Stimulated activated effector memory CD8-positive, alpha-beta T cell treated with anti-CD3 and anti-CD28 coated beads, Interleukin-12 subunit alpha, Interleukin-12 subunit beta, amount 100 ng/mL, for 72 hours (primary cell): ENCODE measurements around the gene DOCK3.
"Not testable (repeated sequence)": the region's sequence is repeated elsewhere in the genome, so short reads cannot be mapped to it uniquely, and the experiment has no call there.

Experiments
- ATAC-seq: fragments of 150-1000 bp; cut with Tn5 transposase; 2 replicates; pipeline ENCODE4 v1.10.0; 2021
- DNase-seq, 2 donors: peaks; one replicate each; pipeline ENCODE4 v3.0.0; 2021 to 2022; ENCODE audit warnings: low spot score in 2 of 2
- H3K27ac Mint-ChIP-seq: one replicate; pipeline ENCODE4 v1.8.0; 2022; ENCODE audit warnings: mild to moderate bottlenecking, mixed read lengths
- H3K36me3 Mint-ChIP-seq: one replicate; pipeline ENCODE4 v1.8.0; 2022; ENCODE audit warnings: mild to moderate bottlenecking, mixed read lengths
- H3K4me1 Mint-ChIP-seq: one replicate; pipeline ENCODE4 v1.8.0; 2022; ENCODE audit warnings: mixed read lengths
- H3K4me3 Mint-ChIP-seq: one replicate; pipeline ENCODE4 v1.8.0; 2022; ENCODE audit warnings: mild to moderate bottlenecking, mixed read lengths
- H3K9me3 Mint-ChIP-seq: one replicate; pipeline ENCODE4 v1.8.0; 2022; ENCODE audit warnings: mixed read lengths

Gene DOCK3

DNA sequence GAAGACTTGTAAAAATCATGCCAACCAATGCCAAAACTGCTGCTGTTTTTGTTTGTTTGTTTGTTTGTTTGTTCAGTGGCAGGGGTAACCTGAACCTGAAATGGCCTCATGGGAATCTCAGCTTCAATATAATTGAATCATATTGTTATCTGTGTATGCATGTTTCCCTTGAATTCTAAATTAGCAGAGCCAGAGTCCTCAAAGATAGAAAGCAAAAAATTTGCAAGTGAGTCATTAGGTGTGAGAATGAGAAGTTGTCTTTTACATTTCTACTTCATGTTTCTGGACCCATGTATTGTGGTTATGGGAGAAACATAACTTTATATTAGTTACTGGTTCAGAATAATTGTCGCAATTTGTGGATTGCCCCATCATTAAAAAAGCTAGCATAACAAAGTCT is 249.2 kb downstream of the DOCK3 start:
- no peak for DNase-seq
- Mint-ChIP-seq H3K4me3 (no peak overlapping the region), H3K4me1 (no peaks in the 10 kb centered on the region), H3K9me3 (peaks cover 1% of the 10 kb centered on the region), H3K36me3 (no peaks in the 10 kb centered on the region), H3K27ac (no peak overlapping the region)
- ATAC-seq: no peak

DNA sequence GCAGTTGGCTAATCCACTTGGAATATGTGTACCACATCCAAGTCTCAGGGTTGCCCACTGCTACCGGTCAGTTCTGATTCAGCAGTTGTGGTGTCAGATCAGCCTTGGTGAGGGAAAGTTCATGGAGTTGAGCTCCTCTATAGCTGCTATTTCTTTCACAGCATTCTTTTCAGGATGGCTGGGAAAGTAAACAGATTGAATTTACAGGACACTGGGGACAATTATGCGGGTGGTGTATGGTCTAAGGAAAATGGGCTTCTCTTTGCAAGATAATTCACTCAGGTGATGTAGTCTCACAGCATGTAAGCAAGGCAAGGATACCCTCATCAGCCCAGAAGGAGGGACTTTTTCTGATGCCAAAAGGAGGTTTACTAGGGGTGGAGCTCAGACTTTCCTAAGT is 249.9 kb downstream of the DOCK3 start:
- Mint-ChIP-seq H3K4me3 (no peak overlapping the region), H3K36me3 (no peaks in the 10 kb centered on the region), H3K4me1 (no peaks in the 10 kb centered on the region), H3K27ac (no peak overlapping the region), H3K9me3 (no peaks in the 10 kb centered on the region)
- ATAC-seq (no peak), DNase-seq (no peak)

DNA sequence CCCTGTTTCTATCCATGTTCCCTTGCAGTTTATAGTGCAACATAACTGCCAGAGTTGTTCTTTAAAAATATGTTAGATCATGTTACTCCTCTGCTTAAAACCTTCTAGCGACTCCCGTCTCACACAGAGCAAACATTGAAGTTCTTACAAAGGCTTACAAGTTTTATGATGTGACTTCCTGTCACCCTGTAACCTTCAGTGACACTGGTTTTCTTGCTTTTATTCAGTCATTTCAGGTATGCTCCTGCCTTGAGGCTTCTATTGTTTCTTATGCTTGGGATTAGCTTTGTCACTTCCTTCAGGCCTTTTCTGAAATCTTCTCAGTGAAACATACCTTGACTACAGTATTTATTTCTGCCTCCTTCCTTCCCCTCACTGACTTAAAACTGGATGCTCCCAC is 252.1 kb downstream of the DOCK3 start:
- Mint-ChIP-seq H3K36me3 (no peaks in the 10 kb centered on the region), H3K4me1 (no peaks in the 10 kb centered on the region), H3K4me3 (no peak overlapping the region), H3K27ac (no peak overlapping the region), H3K9me3 (no peaks in the 10 kb centered on the region)
- DNase-seq: no peak
- no peak for ATAC-seq

DNA sequence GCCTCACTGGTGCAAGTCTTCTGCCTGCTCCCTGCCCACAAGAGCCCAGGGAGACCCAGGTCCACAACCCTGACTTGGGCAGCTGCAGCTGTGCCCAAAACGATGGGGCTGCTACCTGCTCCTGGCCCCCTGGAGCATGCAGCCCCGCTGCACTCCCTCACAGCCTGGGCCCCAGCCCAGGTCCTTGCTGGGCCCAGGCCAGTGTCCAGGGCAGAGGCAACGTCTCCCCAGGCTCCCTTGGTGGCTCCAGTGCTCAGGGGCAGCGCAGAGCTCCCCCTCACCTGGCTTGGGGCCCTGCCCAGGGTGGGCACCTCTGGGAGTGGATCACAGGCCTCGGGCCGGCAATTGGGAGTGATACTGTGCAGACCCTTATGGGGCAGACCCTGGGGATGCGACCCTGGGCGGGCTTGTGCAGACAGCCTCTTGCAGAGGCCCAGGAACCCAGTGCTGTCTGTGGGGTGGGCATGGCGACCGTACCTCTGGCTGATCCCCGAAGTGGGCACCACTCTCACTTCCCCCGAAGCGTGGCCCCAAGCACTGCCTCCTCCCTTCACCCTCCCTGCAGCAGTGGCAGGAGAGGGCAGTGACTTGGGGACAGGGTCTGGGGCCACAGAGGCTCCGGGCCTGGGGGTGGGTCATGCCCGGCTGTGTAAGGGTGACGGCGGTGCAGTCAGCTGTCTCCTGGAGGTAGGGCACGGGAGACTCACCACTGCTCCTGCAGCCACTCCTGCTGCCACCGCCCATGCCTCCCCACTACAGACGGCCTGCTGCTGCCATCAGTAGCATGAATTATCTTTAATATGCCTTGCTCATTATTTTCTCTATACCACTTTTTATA is 255.9 kb downstream of the DOCK3 start:
- ATAC-seq (peak; percentile 19), DNase-seq (no peak)
- Mint-ChIP-seq H3K27ac (no peak overlapping the region), H3K4me3 (no peak overlapping the region), H3K4me1 (no peaks in the 10 kb centered on the region), H3K9me3 (peaks cover 2% of the 10 kb centered on the region), H3K36me3 (no peaks in the 10 kb centered on the region)

DNA sequence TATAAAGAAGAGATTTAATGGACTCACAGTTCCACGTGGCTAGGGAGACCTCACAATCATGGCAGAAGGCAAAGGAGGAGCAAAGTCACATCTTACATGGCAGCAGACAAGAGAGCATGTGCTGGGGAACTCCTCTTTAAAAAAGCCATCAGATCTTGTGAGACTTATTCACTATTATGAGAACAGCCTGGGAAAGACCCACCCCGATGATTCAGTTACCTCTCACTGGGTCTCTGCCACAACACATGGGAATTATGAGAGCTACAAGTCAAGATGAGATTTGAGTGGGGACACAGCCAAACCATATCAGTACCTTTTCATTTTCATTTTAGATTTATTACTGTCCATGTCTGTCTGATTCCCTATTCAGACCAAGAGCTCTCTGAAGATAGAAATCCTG is 258.2 kb downstream of the DOCK3 start:
- H3K9me3 Mint-ChIP-seq, DNase-seq, H3K27ac Mint-ChIP-seq, H3K36me3 Mint-ChIP-seq, H3K4me1 Mint-ChIP-seq, H3K4me3 Mint-ChIP-seq: not testable (repeated sequence)
- ATAC-seq: peak; percentile 16

DNA sequence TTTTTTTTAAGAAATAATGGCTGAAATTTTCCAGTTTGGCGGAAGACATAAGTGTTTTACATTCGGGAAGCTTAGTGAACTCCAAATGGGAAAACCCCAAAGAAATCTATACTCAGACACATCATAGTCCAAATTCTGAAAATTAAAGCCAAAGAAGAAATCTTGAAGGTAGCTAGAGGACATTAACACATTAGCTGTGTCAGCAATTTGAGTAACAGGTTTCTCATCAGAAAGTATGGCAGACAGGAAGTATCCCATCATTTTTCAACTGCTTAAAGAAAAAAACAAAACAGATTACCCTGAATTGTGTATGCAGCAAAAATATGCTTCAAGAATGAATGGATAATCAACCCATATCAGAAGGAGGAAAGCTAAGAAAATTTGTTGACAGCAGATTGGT is 261.7 kb downstream of the DOCK3 start:
- Mint-ChIP-seq H3K9me3 (peaks cover 7% of the 10 kb centered on the region), H3K4me3 (no peak overlapping the region), H3K27ac (no peak overlapping the region), H3K36me3 (no peaks in the 10 kb centered on the region), H3K4me1 (no peaks in the 10 kb centered on the region)
- no peak for ATAC-seq
- no peak for DNase-seq

DNA sequence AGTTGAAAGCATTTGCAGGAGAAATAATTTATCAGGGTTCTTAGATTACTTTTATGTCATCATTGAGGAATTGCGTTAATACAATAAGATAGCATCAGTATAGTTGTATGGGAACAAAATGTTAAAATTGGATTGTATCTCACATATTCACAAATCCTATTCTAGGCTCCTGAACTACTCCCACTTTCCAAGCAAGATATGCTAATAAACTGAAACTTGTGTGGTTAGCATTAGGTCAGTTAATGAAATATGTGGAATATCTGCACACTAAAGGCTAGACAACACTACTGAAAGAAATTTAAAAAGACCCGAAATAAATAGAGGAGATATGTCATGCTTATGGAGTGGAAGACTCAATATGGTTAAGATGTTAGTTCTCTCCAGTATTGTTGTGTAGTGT is 272.7 kb downstream of the DOCK3 start:
- Mint-ChIP-seq H3K27ac (no peak overlapping the region), H3K9me3 (no peaks in the 10 kb centered on the region), H3K36me3 (no peaks in the 10 kb centered on the region), H3K4me3 (no peak overlapping the region), H3K4me1 (peaks cover 20% of the 10 kb centered on the region)
- DNase-seq (no peak), ATAC-seq (no peak)

DNA sequence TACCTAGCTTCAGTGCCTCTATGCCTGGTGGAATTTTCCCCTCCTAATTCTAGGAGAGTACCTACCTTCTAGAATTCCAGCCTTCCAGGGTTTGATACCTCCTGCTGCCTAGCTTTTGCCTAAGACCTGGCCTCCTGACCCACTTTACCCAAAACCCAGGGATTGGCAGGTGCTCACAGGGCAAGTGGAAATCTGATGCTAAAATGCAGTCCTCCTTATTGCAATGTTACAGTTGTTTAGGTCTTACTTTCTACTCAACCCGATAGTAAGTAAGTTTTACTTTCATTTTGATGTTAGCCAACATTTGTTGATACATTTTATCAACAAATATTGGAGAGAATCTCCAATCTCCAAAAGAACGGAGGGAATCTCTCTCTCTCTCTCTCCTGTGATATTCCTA is 275.9 kb downstream of the DOCK3 start:
- no peaks in the 10 kb centered on the region for H3K9me3 Mint-ChIP-seq
- peaks cover 20% of the 10 kb centered on the region for H3K4me1 Mint-ChIP-seq
- H3K36me3 Mint-ChIP-seq: no peaks in the 10 kb centered on the region
- peak; percentile 51 for ATAC-seq
- peak overlapping the region; percentile 60 for H3K4me3 Mint-ChIP-seq
- H3K27ac Mint-ChIP-seq: peak overlapping the region; percentile 77
- no peak for DNase-seq

DNA sequence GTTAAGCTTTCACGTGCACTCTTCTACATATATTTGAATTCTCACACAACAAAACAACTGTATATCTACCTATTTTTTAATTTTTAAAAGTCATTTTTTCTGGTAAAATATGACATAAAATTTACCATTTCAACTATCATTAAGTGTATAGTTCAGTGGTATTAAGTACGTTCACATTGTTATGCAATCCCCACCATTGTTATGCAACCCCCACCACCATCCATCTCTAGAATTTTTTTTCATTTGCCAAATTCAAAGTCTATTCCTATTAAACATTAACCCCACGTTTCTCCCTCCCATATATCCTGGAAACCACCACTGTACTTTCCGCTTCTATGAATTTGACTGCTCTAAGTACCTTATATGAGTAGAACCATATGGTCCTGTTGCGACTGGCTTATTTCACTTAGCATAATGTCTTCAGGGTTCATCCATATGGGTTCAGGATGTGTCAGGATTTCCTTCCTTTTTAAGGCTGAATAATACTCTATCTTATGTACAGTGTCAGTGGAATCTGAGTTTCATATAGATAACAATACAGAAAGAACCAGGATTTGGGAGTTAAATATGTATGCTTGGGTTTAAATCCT is 279.2 kb downstream of the DOCK3 start:
- Mint-ChIP-seq H3K4me3 (no peak overlapping the region), H3K27ac (no peak overlapping the region), H3K36me3 (no peaks in the 10 kb centered on the region), H3K4me1 (peaks cover 20% of the 10 kb centered on the region), H3K9me3 (no peaks in the 10 kb centered on the region)
- DNase-seq (no peak), ATAC-seq (no peak)

DNA sequence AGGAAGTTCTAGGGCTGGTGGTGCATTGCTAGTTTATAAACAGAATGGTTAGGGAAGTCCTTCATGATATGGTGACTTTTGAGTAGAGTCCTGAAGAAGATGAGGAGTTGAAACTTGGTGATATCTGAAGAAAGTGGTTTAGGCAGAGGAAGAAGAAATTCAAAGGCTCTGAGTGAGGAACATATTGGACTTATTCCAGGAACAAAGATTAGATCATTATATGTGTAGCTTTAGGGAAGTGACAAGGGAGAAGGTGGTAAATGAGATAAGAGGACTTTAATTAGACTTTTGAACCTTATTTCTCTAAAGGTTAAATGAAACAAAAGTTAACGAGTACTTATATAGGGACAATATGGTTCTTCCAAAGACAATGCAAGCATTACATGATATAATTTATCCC is 286.7 kb downstream of the DOCK3 start:
- ATAC-seq (no peak), DNase-seq (no peak)
- Mint-ChIP-seq H3K36me3 (no peaks in the 10 kb centered on the region), H3K4me1 (no peaks in the 10 kb centered on the region), H3K4me3 (no peak overlapping the region), H3K9me3 (no peaks in the 10 kb centered on the region), H3K27ac (no peak overlapping the region)

DNA sequence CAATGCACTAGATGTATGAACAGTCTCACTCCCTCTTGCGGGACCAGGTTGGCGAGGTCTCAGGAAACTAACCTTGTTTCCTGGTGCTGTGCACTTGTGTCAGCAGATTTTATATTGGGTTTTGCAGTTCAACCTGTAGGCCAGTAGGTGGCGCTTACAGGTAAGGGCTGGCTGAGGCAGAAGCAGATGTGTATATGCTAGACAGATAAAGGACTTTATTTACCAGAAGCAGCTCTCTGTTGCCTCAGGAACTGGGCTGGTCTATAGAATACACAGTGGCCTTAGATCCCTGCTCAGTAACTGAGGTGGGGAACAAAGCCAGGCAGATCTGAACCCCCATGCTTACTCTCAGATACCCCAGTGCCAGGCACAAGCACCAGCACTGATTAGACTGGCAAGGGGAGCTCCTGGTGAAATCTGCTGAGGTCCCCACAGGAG is 296.8 kb downstream of the DOCK3 start:
- DNase-seq (peak; percentile 36 to 68), ATAC-seq (peak; percentile 87)
- Mint-ChIP-seq H3K4me3 (no peak overlapping the region), H3K36me3 (no peaks in the 10 kb centered on the region), H3K9me3 (no peaks in the 10 kb centered on the region), H3K27ac (no peak overlapping the region), H3K4me1 (peaks cover 19% of the 10 kb centered on the region)

DNA sequence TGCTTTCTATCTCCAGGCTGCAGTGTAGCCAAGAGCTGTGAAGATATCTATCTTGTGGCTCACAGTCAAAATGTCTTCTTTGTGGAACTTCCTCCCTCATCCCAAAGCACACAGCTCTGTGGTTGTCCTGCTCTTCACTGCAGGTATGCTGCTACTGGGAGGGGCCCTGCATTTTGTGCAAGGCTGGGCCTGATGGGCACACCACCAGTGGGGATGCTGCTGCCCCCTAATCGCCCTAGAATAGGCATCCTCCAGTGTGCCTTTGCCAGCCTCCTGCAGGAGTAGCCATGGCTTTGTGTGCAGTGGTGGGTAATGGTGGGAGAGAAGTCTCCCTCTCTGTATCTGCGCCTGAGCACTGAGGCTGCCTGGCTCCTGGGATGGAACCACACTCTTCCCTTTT is 297.3 kb downstream of the DOCK3 start:
- H3K36me3 Mint-ChIP-seq: no peaks in the 10 kb centered on the region
- peaks cover 19% of the 10 kb centered on the region for H3K4me1 Mint-ChIP-seq
- no peak for DNase-seq
- peak; percentile 45 for ATAC-seq
- no peak overlapping the region for H3K4me3 Mint-ChIP-seq
- H3K27ac Mint-ChIP-seq: peak overlapping the region; percentile 40
- no peaks in the 10 kb centered on the region for H3K9me3 Mint-ChIP-seq

DNA sequence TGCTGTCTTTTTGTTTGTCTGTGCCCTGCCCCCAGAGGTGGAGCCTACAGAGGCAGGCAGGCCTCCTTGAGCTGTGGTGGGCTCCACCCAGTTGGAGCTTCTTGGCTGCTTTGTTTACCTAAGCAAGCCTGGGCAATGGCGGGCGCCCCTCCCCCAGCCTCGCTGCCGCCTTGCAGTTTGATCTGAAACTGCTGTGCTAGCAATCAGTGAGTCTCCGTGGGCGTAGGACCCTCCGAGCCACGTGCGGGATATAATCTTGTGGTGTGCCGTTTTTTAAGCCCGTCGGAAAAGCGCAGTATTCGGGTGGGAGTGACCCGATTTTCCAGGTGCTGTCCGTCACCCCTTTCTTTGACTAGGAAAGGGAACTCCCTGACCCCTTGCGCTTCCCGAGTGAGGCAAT is 303.9 kb downstream of the DOCK3 start:
- not testable (repeated sequence) for H3K36me3 Mint-ChIP-seq, DNase-seq, H3K27ac Mint-ChIP-seq, H3K4me1 Mint-ChIP-seq, H3K9me3 Mint-ChIP-seq, H3K4me3 Mint-ChIP-seq, ATAC-seq

DNA sequence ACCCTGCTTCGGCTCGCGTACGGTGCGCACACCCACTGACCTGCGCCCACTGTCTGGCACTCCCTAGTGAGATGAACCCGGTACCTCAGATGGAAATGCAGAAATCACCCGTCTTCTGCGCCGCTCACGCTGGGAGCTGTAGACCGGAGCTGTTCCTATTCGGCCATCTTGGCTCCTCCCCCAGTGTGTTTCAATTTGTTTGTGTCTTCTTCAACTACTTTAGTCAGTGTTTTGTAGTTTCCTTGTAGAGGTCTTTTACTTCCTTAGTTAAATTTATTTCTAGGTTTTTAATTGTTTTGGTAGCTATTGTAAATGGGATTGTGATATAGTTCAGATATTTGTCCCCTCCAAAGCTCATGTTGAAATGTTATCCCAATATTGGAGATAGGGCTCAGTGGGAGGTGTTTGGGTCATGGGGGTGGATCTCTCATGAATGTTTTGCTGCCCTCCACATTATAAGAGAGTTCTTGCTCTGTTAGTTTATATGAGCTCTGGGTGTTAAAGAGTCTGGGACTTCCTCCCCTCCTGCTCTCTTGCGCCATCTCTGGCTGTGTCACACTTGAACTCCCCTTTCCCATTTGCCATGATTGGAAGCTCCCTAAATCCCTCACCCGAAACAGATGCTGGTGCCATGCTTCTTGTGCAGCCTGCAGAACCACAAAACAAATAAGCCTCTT is 304.4 kb downstream of the DOCK3 start:
- no peak overlapping the region for H3K27ac Mint-ChIP-seq
- H3K4me3 Mint-ChIP-seq: no peak overlapping the region
- peaks cover 4% of the 10 kb centered on the region for H3K4me1 Mint-ChIP-seq
- H3K36me3 Mint-ChIP-seq: no peaks in the 10 kb centered on the region
- ATAC-seq: no peak
- no peak for DNase-seq
- no peaks in the 10 kb centered on the region for H3K9me3 Mint-ChIP-seq

DNA sequence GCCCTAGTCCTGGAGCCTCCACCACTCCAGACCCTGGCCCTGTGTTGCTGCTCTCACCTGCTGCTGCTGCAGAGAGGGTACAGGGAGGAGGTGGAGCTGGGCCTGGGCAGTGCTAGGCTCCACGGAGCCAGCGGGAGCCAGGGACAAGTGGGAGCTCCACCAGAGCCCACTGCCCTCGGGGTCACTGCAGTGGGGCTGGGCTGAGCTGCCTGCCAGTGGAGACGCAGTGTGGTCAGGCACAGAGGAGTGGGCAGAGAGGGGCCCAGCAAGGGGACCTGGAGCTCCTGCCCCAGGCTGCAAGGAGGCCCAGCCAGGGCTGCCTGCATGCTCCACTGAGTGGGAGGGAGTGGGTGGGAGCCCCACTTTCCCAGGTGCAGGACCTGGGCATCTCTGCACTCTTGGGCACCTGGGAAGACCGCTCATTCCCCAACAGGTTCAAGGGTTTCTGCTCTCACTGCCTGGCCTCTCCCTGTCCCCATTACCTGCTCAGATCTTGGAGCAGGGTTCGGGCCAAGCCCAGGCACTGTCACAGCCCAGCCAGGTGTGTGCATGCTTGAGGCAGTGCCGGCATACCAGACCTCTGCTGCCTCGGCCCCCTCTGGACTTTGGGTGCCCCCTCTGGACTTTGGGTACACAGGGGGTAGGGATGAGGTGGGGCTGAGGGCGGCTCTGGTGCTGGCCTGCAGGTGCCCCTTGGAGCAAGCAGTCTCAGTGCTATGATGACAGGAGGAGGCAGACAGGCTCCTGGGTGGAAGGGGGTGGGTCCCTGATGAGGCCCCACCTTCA is 308.0 kb downstream of the DOCK3 start:
- no peak overlapping the region for H3K4me3 Mint-ChIP-seq
- H3K36me3 Mint-ChIP-seq: no peaks in the 10 kb centered on the region
- H3K9me3 Mint-ChIP-seq: no peaks in the 10 kb centered on the region
- ATAC-seq (no peak), DNase-seq (no peak)
- H3K27ac Mint-ChIP-seq: no peak overlapping the region
- peaks cover 5% of the 10 kb centered on the region for H3K4me1 Mint-ChIP-seq
